Caco-2 (cell line): Measurements from ENCODE around the gene LIN28B. TPM values are rescaled to one million over a fixed set of nuclear protein-coding genes. Genes with fewer than 3 reads are reported as not detected.

Experiments used
- BruUV-seq: library from RNA; stranded (reverse); fragments of 400-500 nt; replicated peaks from 2 replicates; lab custom pipeline; 2021; lab: Mats Ljungman, UMichigan
- CTCF ChIA-PET: fragments of 300-600 bp; sonication (Branson Sonifier 250); formaldehyde crosslinking; loops from one replicate; lab custom pipeline; 2022; ENCODE audit warnings: antibody characterized with exemption; lab: Charles Lee
- POLR2A ChIA-PET: fragments of 300-600 bp; sonication (Branson Sonifier 250); formaldehyde crosslinking; loops from one replicate; lab custom pipeline; 2022; ENCODE audit warnings: antibody characterized with exemption; lab: Charles Lee
- DNase-seq, 2 experiments: peaks; one replicate each; pipeline versions ENCODE4 v3.0.0 to v3.0.0-alpha.2; 2020 to 2022
- H3K27me3 ChIP-seq: replicated peaks from 2 replicates; pipeline ENCODE4 v1.6.0; 2011; ENCODE audit warnings: low read length; ENCODE audit not compliant: control insufficient read depth, insufficient read depth
- H3K36me3 ChIP-seq: 2 replicates; pipeline ENCODE4 v1.5.1; 2011; ENCODE audit warnings: low read length; ENCODE audit not compliant: control insufficient read depth, insufficient read depth
- H3K4me1 ChIP-seq: fragments of 250-450 bp; sonication (Bioruptor Pico); 2 replicates; pipeline ENCODE4 v1.5.1; 2020; ENCODE audit warnings: mild to moderate bottlenecking
- H3K4me3 ChIP-seq: 2 replicates; pipeline ENCODE4 v1.5.1; 2011; ENCODE audit warnings: low read depth, mild to moderate bottlenecking, control low read depth, low read length
- H3K9me3 ChIP-seq: fragments of 250-450 bp; sonication (Bioruptor Pico); 2 replicates; pipeline ENCODE4 v1.5.1; 2020; ENCODE audit warnings: mild to moderate bottlenecking, moderate library complexity
- H3K27ac Mint-ChIP-seq: one replicate; pipeline ENCODE4 v1.8.0; 2022; ENCODE audit warnings: mixed read lengths; ENCODE audit not compliant: unreplicated experiment
- H3K27me3 Mint-ChIP-seq: one replicate; pipeline ENCODE4 v1.8.0; 2022; ENCODE audit warnings: mixed read lengths; ENCODE audit not compliant: insufficient read depth, unreplicated experiment
- H3K36me3 Mint-ChIP-seq: one replicate; pipeline ENCODE4 v1.8.0; 2022; ENCODE audit warnings: mild to moderate bottlenecking, mixed read lengths; ENCODE audit not compliant: insufficient read depth, unreplicated experiment
- H3K4me1 Mint-ChIP-seq: one replicate; pipeline ENCODE4 v1.8.0; 2022; ENCODE audit warnings: low read depth, mixed read lengths; ENCODE audit not compliant: unreplicated experiment
- H3K4me3 Mint-ChIP-seq: one replicate; pipeline ENCODE4 v1.8.0; 2022; ENCODE audit warnings: mild to moderate bottlenecking, moderate library complexity, mixed read lengths; ENCODE audit not compliant: unreplicated experiment
- H3K9me3 Mint-ChIP-seq: one replicate; pipeline ENCODE4 v1.8.0; 2022; ENCODE audit warnings: mixed read lengths; ENCODE audit not compliant: unreplicated experiment
- intact Hi-C: fragments of 100-400 bp; cut with micrococcal nuclease; formaldehyde crosslinking; loops from one replicate; pipeline ENCODE4 v1.10.0; 2022; ENCODE audit not compliant: unreplicated experiment
- total RNA-seq: library from RNA; stranded (reverse); gene quantifications from 2 replicates; pipeline ENCODE4 v1.2.3, GENCODE V29; 2022
- TF ChIP-seq, protein P1 (sequence below), 2 experiments: fragments of 200-600 bp in 1 of 2; IDR thresholded peaks; 1 replicate in 1 of 2; 2 replicates in 1 of 2; pipeline versions ENCODE4 v1.5.1 to v1.8.0; 2011 to 2022; ENCODE audit warnings: antibody characterized with exemption in 1 of 2, control low read depth in 1 of 2, inconsistent platforms in 1 of 2, low read depth in 1 of 2, low read length in 1 of 2, mild to moderate bottlenecking in 1 of 2, moderate library complexity in 1 of 2; ENCODE audit not compliant: insufficient read depth in 1 of 2, severe bottlenecking in 1 of 2, unreplicated experiment in 1 of 2

The LIN28B gene
- total RNA-seq, 1 experiment from 2014 or later = 6.6 TPM

- Histone ChIP-seq H3K9me3 (no peaks in the 10 kb centered on the region), H3K27me3 (no peaks in the 10 kb centered on the region), H3K4me3 (no peak overlapping the region), H3K36me3 (no peaks in the 10 kb centered on the region), H3K4me1 (no peaks in the 10 kb centered on the region; the same call in 1 of the 2 replicates)
- ChIA-PET POLR2A (no interaction called here), CTCF (no interaction called here)
- H3K4me3 Mint-ChIP-seq = no peak overlapping the region
- TF ChIP-seq, protein P1, sequence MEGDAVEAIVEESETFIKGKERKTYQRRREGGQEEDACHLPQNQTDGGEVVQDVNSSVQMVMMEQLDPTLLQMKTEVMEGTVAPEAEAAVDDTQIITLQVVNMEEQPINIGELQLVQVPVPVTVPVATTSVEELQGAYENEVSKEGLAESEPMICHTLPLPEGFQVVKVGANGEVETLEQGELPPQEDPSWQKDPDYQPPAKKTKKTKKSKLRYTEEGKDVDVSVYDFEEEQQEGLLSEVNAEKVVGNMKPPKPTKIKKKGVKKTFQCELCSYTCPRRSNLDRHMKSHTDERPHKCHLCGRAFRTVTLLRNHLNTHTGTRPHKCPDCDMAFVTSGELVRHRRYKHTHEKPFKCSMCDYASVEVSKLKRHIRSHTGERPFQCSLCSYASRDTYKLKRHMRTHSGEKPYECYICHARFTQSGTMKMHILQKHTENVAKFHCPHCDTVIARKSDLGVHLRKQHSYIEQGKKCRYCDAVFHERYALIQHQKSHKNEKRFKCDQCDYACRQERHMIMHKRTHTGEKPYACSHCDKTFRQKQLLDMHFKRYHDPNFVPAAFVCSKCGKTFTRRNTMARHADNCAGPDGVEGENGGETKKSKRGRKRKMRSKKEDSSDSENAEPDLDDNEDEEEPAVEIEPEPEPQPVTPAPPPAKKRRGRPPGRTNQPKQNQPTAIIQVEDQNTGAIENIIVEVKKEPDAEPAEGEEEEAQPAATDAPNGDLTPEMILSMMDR (IDR thresholded peaks at IDR 0.05; ENCODE audit: insufficient read depth in 1 of 2, low read depth in 1 of 2, low read length in 1 of 2, severe bottlenecking in 1 of 2, unreplicated experiment in 1 of 2) = no peak
- no peak overlapping the region for H3K27ac Mint-ChIP-seq
- no peaks in the 10 kb centered on the region for H3K4me1 Mint-ChIP-seq
- no TSS peak for BruUV-seq
- no peak for DNase-seq
- no peaks in the 10 kb centered on the region for H3K27me3 Mint-ChIP-seq
- H3K36me3 Mint-ChIP-seq = no peaks in the 10 kb centered on the region
- intact Hi-C loops = no loop called here
- no peaks in the 10 kb centered on the region for H3K9me3 Mint-ChIP-seq
Observed at GRCh38 chr6:105029581-105029980, 72.7 kb downstream of the LIN28B start.

- no peaks in the 10 kb centered on the region for H3K36me3 Mint-ChIP-seq
- no peak overlapping the region for H3K4me3 Mint-ChIP-seq
- ChIA-PET CTCF (no interaction called here), POLR2A (no interaction called here)
- no peak for DNase-seq
- H3K4me1 Mint-ChIP-seq = peaks cover 6% of the 10 kb centered on the region
- H3K27me3 Mint-ChIP-seq = no peaks in the 10 kb centered on the region
- Histone ChIP-seq H3K4me1 (peaks cover 5% of the 10 kb centered on the region; the same call in 1 of the 2 replicates), H3K9me3 (no peaks in the 10 kb centered on the region), H3K36me3 (no peaks in the 10 kb centered on the region), H3K4me3 (no peak overlapping the region), H3K27me3 (no peaks in the 10 kb centered on the region)
- H3K9me3 Mint-ChIP-seq = no peaks in the 10 kb centered on the region
- no TSS peak for BruUV-seq
- TF ChIP-seq, protein P1 (IDR thresholded peaks at IDR 0.05; ENCODE audit: insufficient read depth in 1 of 2, low read depth in 1 of 2, low read length in 1 of 2, severe bottlenecking in 1 of 2, unreplicated experiment in 1 of 2) = no peak
- intact Hi-C loops = no loop called here
- no peak overlapping the region for H3K27ac Mint-ChIP-seq
Observed at GRCh38 chr6:105034470-105034869, 77.6 kb downstream of the LIN28B start.

DNA sequence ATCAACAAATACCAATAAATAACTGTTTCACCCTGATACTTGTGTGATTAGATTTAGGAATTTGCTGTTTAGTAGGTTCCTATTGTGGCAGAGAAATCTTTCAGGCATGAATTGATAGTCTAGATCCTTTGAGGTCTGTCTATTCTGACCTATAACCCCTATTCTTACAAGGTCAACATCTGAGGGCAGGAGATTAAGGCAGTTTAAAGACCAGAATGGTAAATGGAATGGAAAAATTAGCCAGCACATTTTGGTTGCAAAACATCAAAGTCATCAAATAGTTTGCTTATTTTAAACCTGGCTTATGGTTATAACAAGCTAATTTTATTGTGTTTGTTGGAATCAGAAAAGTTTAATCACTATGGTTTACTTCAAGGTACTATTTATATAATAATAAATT is 78.4 kb downstream of the LIN28B start:
- no peaks in the 10 kb centered on the region for H3K27me3 Mint-ChIP-seq
- H3K36me3 Mint-ChIP-seq = no peaks in the 10 kb centered on the region
- peaks cover 6% of the 10 kb centered on the region for H3K4me1 Mint-ChIP-seq
- peaks cover 5% of the 10 kb centered on the region; the same call in 1 of the 2 replicates for H3K4me1 ChIP-seq
- H3K27ac Mint-ChIP-seq = no peak overlapping the region
- TF ChIP-seq, protein P1 (IDR thresholded peaks at IDR 0.05; ENCODE audit: insufficient read depth in 1 of 2, low read depth in 1 of 2, low read length in 1 of 2, severe bottlenecking in 1 of 2, unreplicated experiment in 1 of 2) = no peak
- intact Hi-C loops = no loop called here
- BruUV-seq = no TSS peak
- ChIA-PET CTCF (no interaction called here), POLR2A (no interaction called here)
- H3K4me3 Mint-ChIP-seq = no peak overlapping the region
- no peaks in the 10 kb centered on the region for H3K9me3 ChIP-seq
- no peak for DNase-seq
- H3K36me3 ChIP-seq = no peaks in the 10 kb centered on the region
- no peak overlapping the region for H3K4me3 ChIP-seq
- no peaks in the 10 kb centered on the region for H3K9me3 Mint-ChIP-seq
- H3K27me3 ChIP-seq = no peaks in the 10 kb centered on the region
